GM12874 (cell line): ENCODE measurements around the gene KDM2A.

ENCODE experiments used
- TF ChIP-seq, protein P1 (sequence below): IDR thresholded peaks from 2 replicates; pipeline ENCODE4 v1.5.1; 2011; ENCODE audit warnings: low read depth, mild to moderate bottlenecking, control low read depth, low read length, moderate library complexity; ENCODE audit not compliant: insufficient read depth

Gene KDM2A

DNA sequence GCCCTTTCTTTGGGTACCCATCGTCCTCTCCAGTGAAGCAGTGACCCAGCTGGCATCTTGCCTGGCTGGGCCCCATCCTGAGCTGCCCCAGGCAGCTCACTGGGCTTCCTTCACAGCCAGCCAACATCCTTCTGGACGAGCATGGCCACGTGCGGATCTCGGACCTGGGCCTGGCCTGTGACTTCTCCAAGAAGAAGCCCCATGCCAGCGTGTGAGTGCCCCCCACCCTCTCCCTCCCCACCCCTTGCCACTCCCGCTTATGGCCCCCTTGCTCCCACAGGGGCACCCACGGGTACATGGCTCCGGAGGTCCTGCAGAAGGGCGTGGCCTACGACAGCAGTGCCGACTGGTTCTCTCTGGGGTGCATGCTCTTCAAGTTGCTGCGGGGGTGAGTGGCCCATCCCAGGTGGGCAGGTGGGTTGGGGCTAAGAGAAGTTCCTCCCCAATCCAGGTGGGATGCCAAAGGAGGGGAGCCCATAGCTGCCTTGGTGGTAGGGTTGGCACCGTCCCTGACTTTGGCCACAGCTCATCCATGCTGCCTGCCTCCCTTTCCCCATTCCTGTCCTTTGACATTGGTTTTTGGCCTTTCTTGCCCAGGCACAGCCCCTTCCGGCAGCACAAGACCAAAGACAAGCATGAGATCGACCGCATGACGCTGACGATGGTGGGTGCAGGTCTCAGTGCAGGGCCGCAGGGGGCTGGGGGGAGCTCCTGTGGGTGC, 163.3 kb downstream of the KDM2A start:
- TF ChIP-seq, protein P1, sequence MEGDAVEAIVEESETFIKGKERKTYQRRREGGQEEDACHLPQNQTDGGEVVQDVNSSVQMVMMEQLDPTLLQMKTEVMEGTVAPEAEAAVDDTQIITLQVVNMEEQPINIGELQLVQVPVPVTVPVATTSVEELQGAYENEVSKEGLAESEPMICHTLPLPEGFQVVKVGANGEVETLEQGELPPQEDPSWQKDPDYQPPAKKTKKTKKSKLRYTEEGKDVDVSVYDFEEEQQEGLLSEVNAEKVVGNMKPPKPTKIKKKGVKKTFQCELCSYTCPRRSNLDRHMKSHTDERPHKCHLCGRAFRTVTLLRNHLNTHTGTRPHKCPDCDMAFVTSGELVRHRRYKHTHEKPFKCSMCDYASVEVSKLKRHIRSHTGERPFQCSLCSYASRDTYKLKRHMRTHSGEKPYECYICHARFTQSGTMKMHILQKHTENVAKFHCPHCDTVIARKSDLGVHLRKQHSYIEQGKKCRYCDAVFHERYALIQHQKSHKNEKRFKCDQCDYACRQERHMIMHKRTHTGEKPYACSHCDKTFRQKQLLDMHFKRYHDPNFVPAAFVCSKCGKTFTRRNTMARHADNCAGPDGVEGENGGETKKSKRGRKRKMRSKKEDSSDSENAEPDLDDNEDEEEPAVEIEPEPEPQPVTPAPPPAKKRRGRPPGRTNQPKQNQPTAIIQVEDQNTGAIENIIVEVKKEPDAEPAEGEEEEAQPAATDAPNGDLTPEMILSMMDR, result no peak

DNA sequence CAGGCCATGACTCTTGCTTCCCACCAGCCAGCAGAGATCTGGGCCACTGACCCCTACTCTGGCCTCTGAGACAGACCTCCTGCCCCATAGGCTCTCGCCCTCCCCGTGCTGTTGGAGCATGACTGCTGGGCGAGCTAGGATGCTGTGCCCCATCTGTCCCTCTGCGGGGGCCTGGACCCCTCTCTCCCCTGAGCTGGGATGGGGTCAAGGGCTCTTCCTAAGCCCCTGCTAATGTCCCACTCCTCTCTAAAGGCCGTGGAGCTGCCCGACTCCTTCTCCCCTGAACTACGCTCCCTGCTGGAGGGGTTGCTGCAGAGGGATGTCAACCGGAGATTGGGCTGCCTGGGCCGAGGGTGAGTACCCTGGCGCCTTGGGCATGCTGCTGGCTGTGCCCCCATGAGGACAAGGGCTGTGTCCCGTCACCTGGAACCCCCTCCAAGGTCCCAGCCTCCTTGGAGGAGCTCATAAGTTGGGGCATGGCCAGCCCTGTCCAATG, 163.9 kb downstream of the KDM2A start:
- TF ChIP-seq, protein P1, result no peak

DNA sequence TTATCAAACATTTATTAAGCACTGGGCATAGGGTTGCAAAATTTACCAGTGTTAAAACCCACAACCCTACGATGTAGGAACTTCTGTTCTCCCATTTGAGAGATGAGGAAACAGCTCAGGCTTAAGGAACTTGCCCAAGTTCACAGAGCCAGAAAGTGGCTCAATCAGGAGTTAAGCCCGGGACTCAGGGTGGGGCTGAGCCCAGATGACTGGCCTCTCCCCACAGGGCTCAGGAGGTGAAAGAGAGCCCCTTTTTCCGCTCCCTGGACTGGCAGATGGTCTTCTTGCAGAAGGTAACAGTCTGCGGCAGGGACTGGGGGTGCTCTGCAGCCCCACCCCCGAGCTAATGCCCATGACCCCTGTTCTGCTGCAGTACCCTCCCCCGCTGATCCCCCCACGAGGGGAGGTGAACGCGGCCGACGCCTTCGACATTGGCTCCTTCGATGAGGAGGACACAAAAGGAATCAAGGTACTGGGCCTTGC, 164.5 kb downstream of the KDM2A start:
- TF ChIP-seq, protein P1, result no peak

DNA sequence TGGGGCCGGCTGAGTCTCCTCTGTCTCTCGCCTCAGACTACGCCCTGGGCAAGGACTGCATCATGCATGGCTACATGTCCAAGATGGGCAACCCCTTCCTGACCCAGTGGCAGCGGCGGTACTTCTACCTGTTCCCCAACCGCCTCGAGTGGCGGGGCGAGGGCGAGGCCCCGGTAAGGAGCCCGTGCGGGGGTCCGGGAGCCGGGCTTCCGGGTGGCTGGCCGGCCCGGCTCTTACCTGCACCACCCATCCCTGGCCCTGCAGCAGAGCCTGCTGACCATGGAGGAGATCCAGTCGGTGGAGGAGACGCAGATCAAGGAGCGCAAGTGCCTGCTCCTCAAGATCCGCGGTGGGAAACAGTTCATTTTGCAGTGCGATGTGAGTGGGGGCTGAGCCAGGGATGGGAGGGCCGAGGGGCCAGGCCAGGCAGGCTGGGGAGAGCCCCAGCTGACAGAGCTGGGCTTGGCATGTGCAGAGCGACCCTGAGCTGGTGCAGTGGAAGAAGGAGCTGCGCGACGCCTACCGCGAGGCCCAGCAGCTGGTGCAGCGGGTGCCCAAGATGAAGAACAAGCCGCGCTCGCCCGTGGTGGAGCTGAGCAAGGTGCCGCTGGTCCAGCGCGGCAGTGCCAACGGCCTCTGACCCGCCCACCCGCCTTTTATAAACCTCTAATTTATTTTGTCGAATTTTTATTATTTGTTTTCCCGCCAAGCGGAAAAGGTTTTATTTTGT, 165.9 kb downstream of the KDM2A start:
- TF ChIP-seq, protein P1, result no peak

DNA sequence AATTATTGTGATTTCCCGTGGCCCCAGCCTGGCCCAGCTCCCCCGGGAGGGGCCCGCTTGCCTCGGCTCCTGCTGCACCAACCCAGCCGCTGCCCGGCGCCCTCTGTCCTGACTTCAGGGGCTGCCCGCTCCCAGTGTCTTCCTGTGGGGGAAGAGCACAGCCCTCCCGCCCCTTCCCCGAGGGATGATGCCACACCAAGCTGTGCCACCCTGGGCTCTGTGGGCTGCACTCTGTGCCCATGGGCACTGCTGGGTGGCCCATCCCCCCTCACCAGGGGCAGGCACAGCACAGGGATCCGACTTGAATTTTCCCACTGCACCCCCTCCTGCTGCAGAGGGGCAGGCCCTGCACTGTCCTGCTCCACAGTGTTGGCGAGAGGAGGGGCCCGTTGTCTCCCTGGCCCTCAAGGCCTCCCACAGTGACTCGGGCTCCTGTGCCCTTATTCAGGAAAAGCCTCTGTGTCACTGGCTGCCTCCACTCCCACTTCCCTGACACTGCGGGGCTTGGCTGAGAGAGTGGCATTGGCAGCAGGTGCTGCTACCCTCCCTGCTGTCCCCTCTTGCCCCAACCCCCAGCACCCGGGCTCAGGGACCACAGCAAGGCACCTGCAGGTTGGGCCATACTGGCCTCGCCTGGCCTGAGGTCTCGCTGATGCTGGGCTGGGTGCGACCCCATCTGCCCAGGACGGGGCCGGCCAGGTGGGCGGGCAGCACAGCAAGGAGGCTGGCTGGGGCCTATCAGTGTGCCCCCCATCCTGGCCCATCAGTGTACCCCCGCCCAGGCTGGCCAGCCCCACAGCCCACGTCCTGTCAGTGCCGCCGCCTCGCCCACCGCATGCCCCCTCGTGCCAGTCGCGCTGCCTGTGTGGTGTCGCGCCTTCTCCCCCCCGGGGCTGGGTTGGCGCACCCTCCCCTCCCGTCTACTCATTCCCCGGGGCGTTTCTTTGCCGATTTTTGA, 166.8 kb downstream of the KDM2A start:
- TF ChIP-seq, protein P1, result no peak

DNA sequence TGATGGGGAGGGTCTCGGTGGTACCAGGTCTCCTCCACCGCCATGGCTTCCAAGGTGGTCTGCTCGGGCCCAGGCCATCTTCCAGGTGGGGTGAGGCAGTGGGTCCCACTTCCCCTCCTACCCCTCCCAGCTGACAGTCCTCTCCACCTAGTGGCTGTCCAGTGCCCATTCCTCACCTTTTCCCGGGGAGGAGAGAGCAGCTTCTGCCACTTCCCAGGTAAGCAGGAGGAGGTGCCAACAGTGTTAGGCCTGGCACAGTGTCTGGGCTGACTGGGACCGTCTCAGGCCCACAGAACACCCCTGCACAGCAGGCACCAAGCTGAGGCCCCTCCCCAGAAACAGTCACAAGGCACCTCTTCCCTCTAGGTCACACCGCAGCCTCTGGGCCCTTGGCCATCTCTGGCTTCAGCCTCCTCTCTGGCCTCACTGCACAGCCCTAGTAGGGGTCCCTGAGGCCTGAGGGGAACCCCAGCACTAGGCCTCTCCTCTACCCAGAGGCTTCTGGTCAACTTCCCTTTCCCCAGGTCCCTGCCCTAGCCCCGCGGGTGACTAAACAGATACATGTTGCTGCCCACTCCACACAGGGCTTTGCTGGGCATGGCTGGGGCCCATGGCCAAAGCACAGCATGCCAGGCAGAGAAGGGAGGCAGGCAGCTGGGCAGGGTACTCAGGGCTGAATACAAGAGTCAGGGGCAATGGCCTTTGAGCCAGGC, 167.7 kb downstream of the KDM2A start:
- TF ChIP-seq, protein P1, result no peak
